ENCODE results near the gene DNER.
"Not testable (repeated sequence)": the region's sequence is repeated elsewhere in the genome, so short reads cannot be mapped to it uniquely, and the experiment has no call there.

The DNER gene

DNA sequence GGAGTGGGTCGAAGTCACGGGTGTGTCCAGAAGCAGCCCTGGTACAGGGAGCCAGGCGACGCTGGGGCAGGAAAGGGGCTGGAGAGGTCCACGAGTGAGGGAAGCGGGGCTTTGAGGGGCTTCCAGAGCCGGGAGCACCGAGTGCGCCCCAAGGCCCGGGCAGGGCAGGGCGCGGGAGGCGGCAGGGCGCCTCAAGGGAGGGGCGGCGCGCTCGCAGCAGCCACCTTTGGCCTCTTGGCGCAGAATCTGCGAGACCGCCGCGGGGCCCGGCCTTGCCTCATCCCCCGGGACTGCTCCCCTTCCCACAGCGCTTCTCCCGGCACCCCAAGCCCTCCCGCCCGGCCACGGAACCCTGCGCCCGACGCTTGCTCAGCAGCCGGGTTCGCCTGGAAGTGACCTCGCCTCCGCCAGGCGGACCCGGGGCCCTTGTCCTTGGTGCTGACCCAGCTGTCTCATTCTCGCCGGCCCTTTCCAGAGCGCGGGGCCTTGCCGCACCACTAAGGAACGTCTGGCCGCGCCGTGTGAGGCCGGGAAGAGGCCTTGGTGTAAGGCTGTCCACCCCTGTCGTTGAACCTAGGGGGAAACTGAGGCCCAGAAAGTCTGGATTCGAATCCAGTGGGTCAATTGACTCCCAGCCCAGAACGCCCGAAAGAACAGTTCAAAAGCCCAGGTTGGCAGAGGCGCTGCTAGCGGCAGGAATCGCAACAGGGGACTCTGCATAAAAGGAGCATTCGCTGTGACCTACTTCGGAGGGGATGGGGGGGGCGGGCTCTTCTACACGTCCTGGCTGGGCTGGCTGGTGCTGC, 584 bp upstream of the DNER start:
- peak; percentile 26 for DNase-seq

- peak; percentile 18 for DNase-seq
These were observed 830 bp downstream of the DNER start for GRCh38 chr2:229713371-229714079.

DNA sequence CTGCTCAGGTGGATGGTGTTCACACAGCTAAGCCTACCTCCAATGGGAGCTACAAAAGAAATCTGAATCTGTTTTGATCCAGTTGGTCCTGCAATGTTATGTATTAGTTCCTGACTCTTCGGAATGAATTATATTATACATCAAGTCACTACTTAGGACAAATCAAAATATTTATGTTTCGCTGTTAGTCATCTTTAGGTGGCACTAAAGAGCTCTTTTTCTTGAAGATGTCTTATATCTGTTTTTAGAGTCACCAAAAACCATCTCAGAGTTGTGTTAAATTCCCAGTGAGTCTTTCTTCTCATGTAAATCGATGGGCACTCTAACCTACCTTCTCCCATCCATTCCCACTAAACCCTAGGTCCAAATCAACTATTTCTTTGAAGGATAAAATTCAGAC, 2.2 kb downstream of the DNER start:
- DNase-seq: no peak

- no peak for DNase-seq
These were observed 6.0 kb downstream of the DNER start for GRCh38 chr2:229708335-229708734.

- DNase-seq: no peak
These were observed 10.3 kb downstream of the DNER start for GRCh38 chr2:229703909-229704630.

GRCh38 chr2:229701716-229702115, 12.6 kb downstream of the DNER start:
- DNase-seq: no peak

- DNase-seq: no peak
These were observed 13.3 kb downstream of the DNER start for GRCh38 chr2:229701062-229701461.

GRCh38 chr2:229695961-229696360, 18.4 kb downstream of the DNER start:
- no peak for DNase-seq

GRCh38 chr2:229693845-229694244, 20.5 kb downstream of the DNER start:
- not testable (repeated sequence) for DNase-seq

GRCh38 chr2:229691631-229692030, 22.7 kb downstream of the DNER start:
- DNase-seq: no peak

DNA sequence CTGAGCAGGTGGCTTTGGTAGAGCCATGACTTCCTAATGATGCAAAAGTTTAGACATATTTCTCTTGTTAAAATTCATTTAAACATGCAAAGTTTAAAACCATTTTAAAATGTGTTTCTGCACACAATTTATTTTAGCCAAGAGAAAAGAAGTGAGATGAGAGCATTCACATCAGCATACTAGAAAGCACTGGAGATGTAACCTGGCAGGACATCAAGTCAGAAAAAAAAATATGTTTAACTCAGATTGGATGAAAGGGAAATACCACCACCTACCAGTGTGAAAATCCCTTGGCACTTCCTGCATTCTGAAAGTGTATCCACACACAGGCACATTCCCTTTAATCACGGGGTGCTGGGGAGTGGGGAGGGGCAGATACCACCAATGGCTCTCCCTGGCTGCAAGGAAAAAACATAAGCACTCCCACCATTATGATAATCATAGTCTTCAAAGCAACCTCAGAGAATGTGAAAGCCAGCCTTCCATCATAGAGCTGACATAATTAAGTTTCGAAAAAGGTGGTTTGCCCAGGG, 25.0 kb downstream of the DNER start:
- DNase-seq: no peak

DNA sequence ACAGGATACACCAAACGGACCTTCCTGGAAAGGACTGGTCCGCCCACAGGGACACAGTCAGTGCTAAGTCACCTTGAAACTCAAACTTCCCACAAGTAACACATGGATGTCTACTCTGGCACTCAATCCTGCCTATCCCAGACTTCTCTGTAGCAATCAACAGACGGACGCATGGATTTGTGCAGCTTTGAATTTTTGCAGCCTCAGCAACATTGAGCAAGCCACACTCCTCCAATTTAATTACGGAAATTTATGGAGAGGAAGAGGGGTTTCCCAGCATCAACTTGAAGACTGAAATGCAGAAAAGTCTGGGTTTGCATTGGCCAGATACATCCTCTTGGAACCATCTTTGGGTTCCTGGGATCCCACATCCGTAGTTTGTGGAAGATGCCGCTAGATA, 26.2 kb downstream of the DNER start:
- DNase-seq: no peak

DNA sequence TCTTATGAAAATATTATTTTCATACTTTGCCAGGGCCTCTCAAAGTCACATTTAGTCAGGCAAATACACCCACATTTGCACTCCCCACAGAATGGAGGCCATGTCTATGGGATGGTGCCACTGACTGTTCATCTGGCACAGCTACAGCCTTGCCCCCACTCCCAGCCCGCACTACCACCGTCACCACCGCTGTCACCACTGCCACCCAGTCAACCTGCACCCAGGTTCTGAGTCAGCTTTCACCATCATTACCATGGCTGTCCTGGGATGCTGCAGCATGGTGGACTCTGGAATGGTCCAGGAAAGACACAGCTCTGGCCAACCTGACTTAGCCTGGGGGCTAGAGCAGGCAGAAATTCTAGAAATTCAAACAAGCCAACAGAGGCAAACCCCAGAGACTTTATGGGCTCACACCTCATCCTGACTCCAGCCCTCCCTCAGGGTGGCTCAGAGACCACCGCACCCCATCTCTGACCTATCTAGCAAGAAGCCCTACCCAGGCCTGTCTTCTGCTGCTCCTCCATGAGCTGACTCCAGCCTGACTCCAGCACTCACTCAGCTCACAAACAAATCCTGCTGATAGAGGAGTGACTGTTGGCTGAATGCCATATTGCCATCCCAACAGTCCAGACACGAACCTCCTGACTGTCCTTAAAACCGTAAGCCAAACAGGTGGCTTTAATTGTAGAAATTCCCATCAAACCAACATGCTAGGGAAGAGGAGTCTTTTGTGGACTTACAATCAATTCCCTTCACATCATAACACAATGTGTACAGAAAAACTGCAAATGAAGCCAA, 28.0 kb downstream of the DNER start:
- DNase-seq: no peak

GRCh38 chr2:229684942-229685562, 29.3 kb downstream of the DNER start:
- no peak for DNase-seq

GRCh38 chr2:229679393-229680125, 34.8 kb downstream of the DNER start:
- no peak for DNase-seq

DNA sequence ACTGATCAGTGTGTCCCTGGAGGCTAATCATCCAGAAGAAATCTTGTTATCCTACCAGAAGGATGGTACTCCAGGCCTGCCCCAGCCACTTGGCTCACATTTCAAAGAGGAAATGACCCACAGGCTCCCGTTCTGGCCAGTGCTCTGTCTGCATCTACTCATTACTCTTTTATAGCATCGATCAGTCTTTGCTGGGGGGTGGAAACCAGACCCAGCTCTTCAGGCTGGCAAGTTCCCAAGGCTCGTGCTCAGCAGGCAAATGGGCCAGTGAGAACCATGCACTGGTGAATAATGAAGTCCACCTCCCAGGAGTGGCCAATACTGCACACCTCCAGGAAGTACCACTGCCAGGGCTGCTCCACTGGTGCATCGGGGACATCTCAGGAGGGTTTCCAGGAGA, 38.8 kb downstream of the DNER start:
- DNase-seq: no peak

GRCh38 chr2:229674830-229675530, 39.4 kb downstream of the DNER start:
- no peak for DNase-seq

DNA sequence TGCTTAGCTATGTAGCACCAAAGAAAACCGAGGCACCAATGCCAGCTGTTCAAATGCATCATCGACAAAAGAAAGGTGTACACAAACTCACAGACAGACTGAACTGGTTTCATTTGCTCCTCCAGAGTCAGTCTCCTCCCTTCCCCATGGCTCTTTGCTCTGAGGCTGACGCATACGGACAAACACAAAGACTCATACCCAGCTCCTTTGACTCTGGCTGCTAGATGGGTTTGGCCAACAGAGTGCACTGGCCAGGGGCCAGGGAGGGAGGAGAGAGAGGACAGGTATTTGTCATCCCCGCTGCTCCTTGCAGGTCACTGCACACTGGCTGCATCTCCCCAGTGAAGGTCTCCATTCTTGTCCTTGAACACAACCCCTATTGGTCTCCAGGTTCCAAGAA, 40.7 kb downstream of the DNER start:
- DNase-seq: no peak

GRCh38 chr2:229672021-229672420, 42.3 kb downstream of the DNER start:
- no peak for DNase-seq

GRCh38 chr2:229669841-229670240, 44.5 kb downstream of the DNER start:
- DNase-seq: no peak

- DNase-seq: no peak
These were observed 47.5 kb downstream of the DNER start for GRCh38 chr2:229666811-229667210.

Measured in activated T-cell treated with anti-CD3 and anti-CD28 coated beads, Interleukin-2, amount 50 U/mL, for 1 hour (primary cell).